GM10248 (cell line): Measurements from ENCODE around the gene BABAM2.
"Not testable (repeated sequence)": the region's sequence is repeated elsewhere in the genome, so short reads cannot be mapped to it uniquely, and the experiment has no call there.

Experiments used
- CTCF ChIA-PET: fragments of 300-600 bp; sonication (Branson Sonifier 250); formaldehyde crosslinking; extraction: SDS; loops from one replicate; lab custom pipeline; 2021; ENCODE audit warnings: antibody characterized with exemption; lab: Yijun Ruan, JAX
- POLR2A ChIA-PET: fragments of 350-650 bp; sonication (Branson Sonifier 250); formaldehyde crosslinking; extraction: SDS; loops from one replicate; lab custom pipeline; 2020; ENCODE audit warnings: antibody characterized with exemption; lab: Yijun Ruan, JAX
- DNase-seq: peaks from one replicate; pipeline ENCODE4 v3.0.0; 2012; ENCODE audit errors: extremely low spot score
- TF ChIP-seq, protein P1 (sequence below): IDR thresholded peaks from 2 replicates; pipeline ENCODE4 v1.5.1; 2012; ENCODE audit warnings: mild to moderate bottlenecking, low read depth; ENCODE audit errors: extremely low read depth, missing control alignments, control extremely low read depth

Gene BABAM2

DNA sequence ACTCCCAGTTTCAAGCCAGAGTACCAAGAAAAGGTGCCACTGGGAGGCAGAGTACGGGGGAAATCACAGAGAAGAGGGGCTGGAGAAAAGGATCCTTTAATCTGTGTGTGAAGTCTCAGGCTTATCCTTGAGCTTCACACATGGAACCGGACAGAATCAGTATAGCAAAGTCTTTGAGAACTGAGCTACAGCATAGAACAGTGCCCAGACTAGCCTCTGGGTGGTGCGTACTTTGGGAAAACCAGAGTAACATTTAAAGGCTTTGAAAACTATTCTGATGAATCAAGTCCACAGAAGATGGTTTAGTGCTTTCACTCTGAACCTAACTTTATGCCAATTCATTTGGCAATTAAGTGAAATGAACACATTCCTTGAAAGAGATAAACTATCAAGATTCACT lies 83.1 kb downstream of the BABAM2 start:
- POLR2A ChIA-PET: no interaction called here
- CTCF ChIA-PET: interaction anchor here (0.6 kb wide), 1 partner anchor 23 kb away, joined by 3 read pairs; no protein-coding TSS in a partner anchor
- no peak for DNase-seq
- TF ChIP-seq, protein P1, sequence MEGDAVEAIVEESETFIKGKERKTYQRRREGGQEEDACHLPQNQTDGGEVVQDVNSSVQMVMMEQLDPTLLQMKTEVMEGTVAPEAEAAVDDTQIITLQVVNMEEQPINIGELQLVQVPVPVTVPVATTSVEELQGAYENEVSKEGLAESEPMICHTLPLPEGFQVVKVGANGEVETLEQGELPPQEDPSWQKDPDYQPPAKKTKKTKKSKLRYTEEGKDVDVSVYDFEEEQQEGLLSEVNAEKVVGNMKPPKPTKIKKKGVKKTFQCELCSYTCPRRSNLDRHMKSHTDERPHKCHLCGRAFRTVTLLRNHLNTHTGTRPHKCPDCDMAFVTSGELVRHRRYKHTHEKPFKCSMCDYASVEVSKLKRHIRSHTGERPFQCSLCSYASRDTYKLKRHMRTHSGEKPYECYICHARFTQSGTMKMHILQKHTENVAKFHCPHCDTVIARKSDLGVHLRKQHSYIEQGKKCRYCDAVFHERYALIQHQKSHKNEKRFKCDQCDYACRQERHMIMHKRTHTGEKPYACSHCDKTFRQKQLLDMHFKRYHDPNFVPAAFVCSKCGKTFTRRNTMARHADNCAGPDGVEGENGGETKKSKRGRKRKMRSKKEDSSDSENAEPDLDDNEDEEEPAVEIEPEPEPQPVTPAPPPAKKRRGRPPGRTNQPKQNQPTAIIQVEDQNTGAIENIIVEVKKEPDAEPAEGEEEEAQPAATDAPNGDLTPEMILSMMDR: no peak

DNA sequence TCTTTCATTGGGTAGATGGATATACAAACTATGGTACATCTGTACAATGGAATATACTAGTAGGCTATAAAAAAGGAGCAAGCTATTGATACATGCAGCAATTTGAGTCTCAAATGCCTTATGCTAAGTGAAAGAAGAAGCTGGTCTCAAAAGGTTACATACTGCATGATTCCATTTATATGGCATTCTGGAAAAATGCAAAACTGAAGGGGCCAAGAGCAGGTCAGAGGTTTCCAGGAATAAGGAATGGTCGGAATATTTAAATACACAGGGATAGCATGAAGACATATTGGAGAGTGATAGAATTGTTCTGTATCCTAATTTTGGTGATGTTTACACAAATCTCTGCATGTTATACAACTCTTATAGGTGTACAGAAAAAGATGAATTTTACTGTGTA lies 85.8 kb downstream of the BABAM2 start:
- no peak for DNase-seq
- ChIA-PET CTCF (no interaction called here), POLR2A (no interaction called here)
- TF ChIP-seq, protein P1: no peak

GRCh38 chr2:27977731-27978312 lies 87.3 kb downstream of the BABAM2 start:
- TF ChIP-seq, protein P1: no peak
- ChIA-PET POLR2A (no interaction called here), CTCF (interaction anchor here (0.7 kb wide), 1 partner anchor 382 kb away, joined by 3 read pairs; no protein-coding TSS in a partner anchor)
- DNase-seq: no peak

- CTCF ChIA-PET, POLR2A ChIA-PET, DNase-seq: not testable (repeated sequence)
Observed at GRCh38 chr2:27978761-27979160, 88.2 kb downstream of the BABAM2 start.

- TF ChIP-seq, protein P1: no peak
- ChIA-PET CTCF (no interaction called here), POLR2A (no interaction called here)
- no peak for DNase-seq
Observed at GRCh38 chr2:27980242-27980641, 89.7 kb downstream of the BABAM2 start.

DNA sequence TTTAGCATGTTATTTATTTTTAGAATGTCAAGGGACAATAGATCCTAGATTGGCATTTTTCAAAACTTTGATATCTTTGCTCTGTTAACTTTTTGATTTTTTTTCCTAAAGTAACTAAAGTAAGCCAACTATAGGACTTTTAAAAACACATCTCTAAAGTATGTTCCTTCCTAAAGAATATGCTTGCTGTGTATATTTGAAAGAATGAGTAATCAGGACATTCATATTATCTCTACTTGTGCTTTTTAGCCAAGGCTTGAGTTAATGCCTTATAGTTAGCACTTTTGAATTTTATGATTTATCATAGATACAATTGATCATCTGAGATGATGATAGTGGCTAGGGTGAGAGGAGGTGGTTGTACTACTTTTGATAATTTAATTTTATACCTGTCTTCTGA lies 93.6 kb downstream of the BABAM2 start:
- POLR2A ChIA-PET: no interaction called here
- no peak for DNase-seq
- TF ChIP-seq, protein P1: no peak
- CTCF ChIA-PET: no interaction called here

DNA sequence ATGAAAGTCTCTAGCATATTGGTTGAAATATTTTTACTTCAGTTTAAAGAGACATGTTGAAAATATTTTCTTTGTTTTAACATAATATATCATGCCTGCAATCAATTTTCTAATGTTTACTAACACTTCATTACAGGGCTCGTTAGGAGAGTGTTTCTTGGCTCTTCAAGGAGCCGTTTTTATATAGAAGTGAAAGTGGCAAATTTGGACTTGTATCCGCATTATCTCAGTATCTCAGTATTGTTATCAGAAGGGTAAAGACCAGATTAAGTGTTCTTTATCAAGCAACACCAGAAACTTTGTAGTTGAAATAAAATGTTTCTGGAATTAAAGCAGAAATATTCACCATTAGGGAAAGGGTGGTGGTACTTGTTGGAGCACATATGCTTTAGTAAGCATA lies 97.8 kb downstream of the BABAM2 start:
- CTCF ChIA-PET: no interaction called here
- TF ChIP-seq, protein P1: no peak
- POLR2A ChIA-PET: no interaction called here
- DNase-seq: no peak
